ENCODE data around the gene TPRN.

GRCh38 chr9:137228968-137229896 is 28.7 kb upstream of the TPRN start:
- no peak for TF ChIP-seq CTCF (IDR thresholded peaks at IDR 0.05)
- TF ChIP-seq POLR2AphosphoS5 (IDR thresholded peaks at IDR 0.05) = no peak

All from sigmoid colon (tissue), 4 donors.